Endometrial microvascular endothelial cells (primary cell): ENCODE data around the gene NF2. TPM values are rescaled to one million over a fixed set of nuclear protein-coding genes. Genes with fewer than 3 reads are reported as not detected.

Experiments
- in situ Hi-C: cut with HindIII; loops from 2 replicates; pipeline ENCODE4 v1.10.0; 2017; ENCODE audit warnings: low sequenced_read_pairs, low pct_unique_long_range_greater_than_20kb; ENCODE audit errors: inconsistent ontology term
- total RNA-seq: library from RNA; depleted of rRNA; stranded (reverse); fragments of >200 nt; gene quantifications from one replicate; pipeline ENCODE4 v1.2.3, GENCODE V29; 2015; ENCODE audit errors: inconsistent ontology term

NF2 gene
- total RNA-seq, 1 donor from 2014 or later: 127 TPM

- in situ Hi-C loops: no loop called here
Measured at GRCh38 chr22:29626497-29627195, 23.2 kb downstream of the NF2 start.

- in situ Hi-C loops: no loop called here
Measured at GRCh38 chr22:29627196-29627535, 23.7 kb downstream of the NF2 start.

- in situ Hi-C loops: no loop called here
Measured at GRCh38 chr22:29628996-29629902, 25.8 kb downstream of the NF2 start.

GRCh38 chr22:29629903-29630516, 26.6 kb downstream of the NF2 start:
- in situ Hi-C loops: no loop called here

- in situ Hi-C loops: no loop called here
Measured at GRCh38 chr22:29630987-29631386, 27.6 kb downstream of the NF2 start.

- in situ Hi-C loops: no loop called here
Measured at GRCh38 chr22:29631725-29632124, 28.3 kb downstream of the NF2 start.

GRCh38 chr22:29632672-29633071, 29.2 kb downstream of the NF2 start:
- in situ Hi-C loops: no loop called here

GRCh38 chr22:29633514-29634312, 30.3 kb downstream of the NF2 start:
- in situ Hi-C loops: no loop called here

GRCh38 chr22:29634847-29635246, 31.4 kb downstream of the NF2 start:
- in situ Hi-C loops: no loop called here

GRCh38 chr22:29635734-29636357, 32.4 kb downstream of the NF2 start:
- in situ Hi-C loops: no loop called here

- in situ Hi-C loops: no loop called here
Measured at GRCh38 chr22:29636751-29637150, 33.3 kb downstream of the NF2 start.

GRCh38 chr22:29637181-29637580, 33.7 kb downstream of the NF2 start:
- in situ Hi-C loops: no loop called here

GRCh38 chr22:29638678-29639077, 35.2 kb downstream of the NF2 start:
- in situ Hi-C loops: no loop called here

- in situ Hi-C loops: no loop called here
Measured at GRCh38 chr22:29639096-29639495, 35.7 kb downstream of the NF2 start.

- in situ Hi-C loops: no loop called here
Measured at GRCh38 chr22:29641042-29641699, 37.7 kb downstream of the NF2 start.

- in situ Hi-C loops: no loop called here
Measured at GRCh38 chr22:29641700-29642330, 38.4 kb downstream of the NF2 start.

GRCh38 chr22:29642694-29643093, 39.3 kb downstream of the NF2 start:
- in situ Hi-C loops: no loop called here
